ENCODE measurements around the gene RPS6KC1. TPM values are rescaled to one million over a fixed set of nuclear protein-coding genes. Genes with fewer than 3 reads are reported as not detected.
"Not testable (repeated sequence)": the region's sequence is repeated elsewhere in the genome, so short reads cannot be mapped to it uniquely, and the experiment has no call there.

The RPS6KC1 gene
- total RNA-seq, 3 donors from 2014 or later, result 4.8 to 6.8 (median 6.1) TPM

- H3K27me3 Mint-ChIP-seq (ENCODE audit: low read depth), result no peaks in the 10 kb centered on the region
- H3K4me1 Mint-ChIP-seq (ENCODE audit: low read depth), result peaks cover 6% of the 10 kb centered on the region
- no peak overlapping the region for H3K4me3 Mint-ChIP-seq
- no peaks in the 10 kb centered on the region for H3K9me3 Mint-ChIP-seq
- ATAC-seq (no peak), DNase-seq (no peak)
- H3K36me3 Mint-ChIP-seq (ENCODE audit: insufficient read depth), result peaks cover 19% of the 10 kb centered on the region
Observed at GRCh38 chr1:213136190-213136917, 85.3 kb downstream of the RPS6KC1 start.

- H3K36me3 Mint-ChIP-seq (ENCODE audit: insufficient read depth), result peaks cover 23% of the 10 kb centered on the region
- H3K4me3 Mint-ChIP-seq, result no peak overlapping the region
- H3K27me3 Mint-ChIP-seq (ENCODE audit: low read depth), result no peaks in the 10 kb centered on the region
- no peak for DNase-seq
- H3K4me1 Mint-ChIP-seq (ENCODE audit: low read depth), result peaks cover 10% of the 10 kb centered on the region
- ATAC-seq, result no peak
- no peaks in the 10 kb centered on the region for H3K9me3 Mint-ChIP-seq
Observed at GRCh38 chr1:213138391-213138790, 87.3 kb downstream of the RPS6KC1 start.

- Mint-ChIP-seq H3K9me3 (no peaks in the 10 kb centered on the region), H3K27me3 (ENCODE audit: low read depth) (no peaks in the 10 kb centered on the region), H3K36me3 (ENCODE audit: insufficient read depth) (peaks cover 23% of the 10 kb centered on the region), H3K4me1 (ENCODE audit: low read depth) (peaks cover 10% of the 10 kb centered on the region), H3K4me3 (no peak overlapping the region)
- ATAC-seq, result no peak
- no peak for DNase-seq
Observed at GRCh38 chr1:213138892-213139291, 87.9 kb downstream of the RPS6KC1 start.

- Mint-ChIP-seq H3K4me1 (ENCODE audit: low read depth) (no peaks in the 10 kb centered on the region), H3K36me3 (ENCODE audit: insufficient read depth) (peaks cover 35% of the 10 kb centered on the region), H3K4me3 (no peak overlapping the region), H3K27me3 (ENCODE audit: low read depth) (no peaks in the 10 kb centered on the region), H3K9me3 (peaks cover 9% of the 10 kb centered on the region)
- DNase-seq, result no peak
- ATAC-seq, result no peak
Observed at GRCh38 chr1:213148905-213149304, 97.9 kb downstream of the RPS6KC1 start.

GRCh38 chr1:213150090-213150489 is 99.0 kb downstream of the RPS6KC1 start:
- peaks cover 39% of the 10 kb centered on the region for H3K36me3 Mint-ChIP-seq (ENCODE audit: insufficient read depth)
- not testable (repeated sequence) for H3K4me1 Mint-ChIP-seq (ENCODE audit: low read depth); H3K27me3 Mint-ChIP-seq (ENCODE audit: low read depth); H3K9me3 Mint-ChIP-seq; H3K4me3 Mint-ChIP-seq; ATAC-seq; DNase-seq

GRCh38 chr1:213154056-213154685 is 103.1 kb downstream of the RPS6KC1 start:
- no peak overlapping the region for H3K4me3 Mint-ChIP-seq
- peaks cover 2% of the 10 kb centered on the region for H3K4me1 Mint-ChIP-seq (ENCODE audit: low read depth)
- DNase-seq (no peak), ATAC-seq (no peak)
- H3K9me3 Mint-ChIP-seq, result peaks cover 1% of the 10 kb centered on the region
- peaks cover 37% of the 10 kb centered on the region for H3K36me3 Mint-ChIP-seq (ENCODE audit: insufficient read depth)
- H3K27me3 Mint-ChIP-seq (ENCODE audit: low read depth), result no peaks in the 10 kb centered on the region

- H3K36me3 Mint-ChIP-seq (ENCODE audit: insufficient read depth), result peaks cover 35% of the 10 kb centered on the region
- no peak for ATAC-seq
- H3K9me3 Mint-ChIP-seq, result peaks cover 4% of the 10 kb centered on the region
- DNase-seq, result no peak
- H3K4me3 Mint-ChIP-seq, result no peak overlapping the region
- H3K4me1 Mint-ChIP-seq (ENCODE audit: low read depth), result peaks cover under 1% of the 10 kb centered on the region
- H3K27me3 Mint-ChIP-seq (ENCODE audit: low read depth), result no peaks in the 10 kb centered on the region
Observed at GRCh38 chr1:213159376-213159775, 108.3 kb downstream of the RPS6KC1 start.

GRCh38 chr1:213160442-213160841 is 109.4 kb downstream of the RPS6KC1 start:
- not testable (repeated sequence) for H3K9me3 Mint-ChIP-seq; H3K4me1 Mint-ChIP-seq (ENCODE audit: low read depth); H3K27me3 Mint-ChIP-seq (ENCODE audit: low read depth); ATAC-seq; DNase-seq; H3K4me3 Mint-ChIP-seq
- H3K36me3 Mint-ChIP-seq (ENCODE audit: insufficient read depth), result peaks cover 31% of the 10 kb centered on the region

- peaks cover 25% of the 10 kb centered on the region for H3K36me3 Mint-ChIP-seq (ENCODE audit: insufficient read depth)
- H3K4me1 Mint-ChIP-seq (ENCODE audit: low read depth), result no peaks in the 10 kb centered on the region
- DNase-seq, result no peak
- H3K9me3 Mint-ChIP-seq, result peaks cover 4% of the 10 kb centered on the region
- H3K27me3 Mint-ChIP-seq (ENCODE audit: low read depth), result no peaks in the 10 kb centered on the region
- no peak for ATAC-seq
- H3K4me3 Mint-ChIP-seq, result no peak overlapping the region
Observed at GRCh38 chr1:213162338-213162737, 111.3 kb downstream of the RPS6KC1 start.

- Mint-ChIP-seq H3K27me3 (ENCODE audit: low read depth) (no peaks in the 10 kb centered on the region), H3K9me3 (peaks cover 4% of the 10 kb centered on the region), H3K36me3 (ENCODE audit: insufficient read depth) (peaks cover 22% of the 10 kb centered on the region), H3K4me1 (ENCODE audit: low read depth) (no peaks in the 10 kb centered on the region), H3K4me3 (no peak overlapping the region)
- DNase-seq (no peak), ATAC-seq (no peak)
Observed at GRCh38 chr1:213162862-213163261, 111.8 kb downstream of the RPS6KC1 start.

GRCh38 chr1:213163278-213163711 is 112.3 kb downstream of the RPS6KC1 start:
- H3K4me1 Mint-ChIP-seq (ENCODE audit: low read depth), result no peaks in the 10 kb centered on the region
- no peaks in the 10 kb centered on the region for H3K27me3 Mint-ChIP-seq (ENCODE audit: low read depth)
- H3K36me3 Mint-ChIP-seq (ENCODE audit: insufficient read depth), result peaks cover 23% of the 10 kb centered on the region
- DNase-seq (no peak), ATAC-seq (no peak)
- peaks cover 4% of the 10 kb centered on the region for H3K9me3 Mint-ChIP-seq
- H3K4me3 Mint-ChIP-seq, result no peak overlapping the region

- Mint-ChIP-seq H3K27me3 (ENCODE audit: low read depth) (no peaks in the 10 kb centered on the region), H3K36me3 (ENCODE audit: insufficient read depth) (peaks cover 20% of the 10 kb centered on the region)
Observed at GRCh38 chr1:213164561-213164960, 113.5 kb downstream of the RPS6KC1 start.

GRCh38 chr1:213166852-213167251 is 115.8 kb downstream of the RPS6KC1 start:
- no peaks in the 10 kb centered on the region for H3K9me3 Mint-ChIP-seq
- no peaks in the 10 kb centered on the region for H3K4me1 Mint-ChIP-seq (ENCODE audit: low read depth)
- H3K4me3 Mint-ChIP-seq, result no peak overlapping the region
- no peaks in the 10 kb centered on the region for H3K27me3 Mint-ChIP-seq (ENCODE audit: low read depth)
- H3K36me3 Mint-ChIP-seq (ENCODE audit: insufficient read depth), result peaks cover 11% of the 10 kb centered on the region
- DNase-seq (no peak), ATAC-seq (no peak)

More at GRCh38 chr1:213164561-213164960, 113.5 kb downstream of the RPS6KC1 start:
- ATAC-seq, result no peak
- no peak for DNase-seq
- peaks cover 4% of the 10 kb centered on the region for H3K9me3 Mint-ChIP-seq
- H3K4me1 Mint-ChIP-seq (ENCODE audit: low read depth), result no peaks in the 10 kb centered on the region
- no peak overlapping the region for H3K4me3 Mint-ChIP-seq

GRCh38 chr1:213171711-213172110 is 120.7 kb downstream of the RPS6KC1 start:
- no peaks in the 10 kb centered on the region for H3K4me1 Mint-ChIP-seq (ENCODE audit: low read depth)
- H3K27me3 Mint-ChIP-seq (ENCODE audit: low read depth), result no peaks in the 10 kb centered on the region
- peaks cover 35% of the 10 kb centered on the region for H3K36me3 Mint-ChIP-seq (ENCODE audit: insufficient read depth)
- ATAC-seq (no peak), DNase-seq (no peak)
- no peak overlapping the region for H3K4me3 Mint-ChIP-seq
- no peaks in the 10 kb centered on the region for H3K9me3 Mint-ChIP-seq

GRCh38 chr1:213176341-213176740 is 125.3 kb downstream of the RPS6KC1 start:
- Mint-ChIP-seq H3K9me3 (no peaks in the 10 kb centered on the region), H3K36me3 (ENCODE audit: insufficient read depth) (peaks cover 43% of the 10 kb centered on the region), H3K4me3 (no peak overlapping the region), H3K27me3 (ENCODE audit: low read depth) (no peaks in the 10 kb centered on the region), H3K4me1 (ENCODE audit: low read depth) (no peaks in the 10 kb centered on the region)
- DNase-seq (no peak), ATAC-seq (no peak)

Data from activated T-cell treated with anti-CD3 and anti-CD28 coated beads, Interleukin-2, amount 50 U/mL, for 4 hours (primary cell).